Measurements from ENCODE around the gene STRN3.
"Not testable (repeated sequence)": the region's sequence is repeated elsewhere in the genome, so short reads cannot be mapped to it uniquely, and the experiment has no call there.

STRN3 gene

GRCh38 chr14:31026077-31026449, at the start of gene STRN3:
TSS of gene STRN3 (minus strand) at chr14:31026379. CDS start at chr14:31026185, 194 bp downstream.
- no peak for DNase-seq (ENCODE audit: low spot score)

DNA sequence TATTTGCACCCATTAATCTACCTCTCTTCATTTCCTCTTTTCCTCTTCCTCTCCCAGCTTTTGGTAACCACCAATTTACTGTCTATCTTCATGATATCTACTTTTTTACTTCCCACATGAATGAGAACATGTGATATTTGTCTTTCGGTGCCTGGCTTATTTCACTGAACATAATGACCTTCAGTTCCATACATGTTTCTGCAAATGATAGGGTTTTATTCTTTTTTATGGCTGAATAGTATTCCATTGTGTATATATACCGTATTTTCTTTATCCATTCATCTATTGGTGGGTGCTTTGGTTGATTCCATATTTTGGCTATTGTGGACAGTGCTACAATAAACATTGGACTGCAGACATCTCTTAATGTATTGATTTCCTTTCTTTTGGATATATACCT, 49.0 kb upstream of the STRN3 start:
- DNase-seq (ENCODE audit: low spot score): no peak

DNA sequence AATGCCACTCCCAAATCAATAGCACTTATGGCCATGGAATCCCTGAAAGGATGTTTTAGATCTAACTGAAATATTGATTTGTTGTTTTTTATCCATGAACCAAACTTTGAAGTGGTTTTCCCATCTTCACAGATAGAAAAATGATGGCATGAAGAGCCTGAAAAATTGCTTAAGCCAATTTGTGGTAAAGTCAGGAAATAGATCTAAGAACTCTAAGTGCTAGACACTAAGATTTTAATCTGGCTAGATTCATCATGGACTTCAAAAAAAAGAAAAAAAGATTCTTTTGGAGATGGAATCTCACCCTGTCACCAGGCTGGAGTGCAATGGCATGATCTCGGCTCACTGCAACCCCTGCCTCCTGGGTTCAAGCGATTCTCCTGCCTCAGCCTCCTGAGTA, 45.0 kb upstream of the STRN3 start:
- no peak for DNase-seq (ENCODE audit: low spot score)

DNA sequence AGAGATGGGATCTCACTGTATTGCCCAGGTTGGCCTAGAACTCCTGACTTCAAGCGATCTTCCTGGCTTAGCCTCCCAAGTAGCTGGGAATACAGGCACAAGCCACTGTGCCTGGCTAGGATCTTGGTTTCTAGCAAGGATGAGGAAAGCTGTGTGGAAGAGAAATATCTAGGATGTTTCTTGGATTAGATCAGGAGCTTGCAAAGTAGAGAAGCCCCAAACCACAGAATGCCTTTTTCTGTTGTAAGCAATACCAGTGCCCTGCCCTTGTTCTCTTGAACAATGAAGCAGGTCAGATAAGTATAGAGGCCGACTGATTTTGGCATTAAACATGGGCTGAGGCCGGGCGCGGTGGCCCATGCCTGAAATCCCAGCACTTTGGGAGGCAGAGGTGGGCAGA, 44.3 kb upstream of the STRN3 start:
- DNase-seq (ENCODE audit: low spot score): peak; percentile 85

GRCh38 chr14:31069343-31069742, 43.2 kb upstream of the STRN3 start:
- DNase-seq (ENCODE audit: low spot score): no peak

GRCh38 chr14:31068235-31068634, 42.1 kb upstream of the STRN3 start:
- no peak for DNase-seq (ENCODE audit: low spot score)

DNA sequence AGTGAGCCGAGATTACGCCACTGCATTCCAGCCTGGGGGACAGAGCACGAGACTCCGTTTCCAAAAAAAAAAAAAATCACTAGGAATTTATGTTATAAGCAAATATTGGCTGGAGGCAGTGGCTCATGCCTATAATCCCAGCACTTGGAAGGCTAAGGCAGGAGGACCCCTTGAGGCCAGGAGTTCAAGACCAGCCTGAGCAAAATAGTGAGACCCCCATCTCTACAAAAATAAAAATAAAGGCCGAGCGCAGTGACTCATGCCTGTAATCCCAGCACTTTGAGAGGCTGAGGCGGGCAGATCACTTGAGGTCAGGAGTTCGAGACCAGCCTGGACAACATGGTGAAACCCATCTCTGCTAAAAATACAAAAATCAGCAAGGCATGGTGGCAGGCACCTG, 36.7 kb upstream of the STRN3 start:
- DNase-seq (ENCODE audit: low spot score): not testable (repeated sequence)

DNA sequence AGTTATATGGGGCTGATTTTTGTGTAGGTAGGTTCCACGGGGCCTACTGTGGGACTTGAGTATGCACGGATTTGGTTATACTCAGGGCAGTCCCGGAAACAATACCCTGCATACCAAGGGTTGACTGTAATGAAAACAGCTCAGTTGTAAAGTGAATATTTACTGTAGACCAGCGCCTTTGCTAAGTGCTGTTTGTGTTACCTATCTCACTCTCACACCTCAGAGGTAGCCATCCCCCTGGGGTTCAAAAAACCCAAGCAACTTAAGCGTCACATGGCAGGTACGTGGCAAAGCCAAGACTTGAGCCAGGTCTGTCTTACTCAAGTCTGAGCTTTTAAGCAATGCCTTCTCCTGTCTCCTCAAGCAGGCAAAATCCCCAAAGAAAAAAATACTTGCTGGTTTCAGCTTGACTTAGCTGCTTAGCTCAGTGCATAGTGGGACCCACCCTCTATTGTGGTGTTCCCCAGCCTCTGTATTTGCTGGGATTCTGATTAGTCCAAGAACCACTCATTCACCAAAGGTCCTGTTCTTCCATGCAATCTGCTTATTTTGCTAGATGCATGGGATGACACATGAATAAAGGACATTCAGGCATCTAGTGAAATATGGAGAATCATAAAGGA, 34.2 kb upstream of the STRN3 start:
- DNase-seq (ENCODE audit: low spot score): no peak

DNA sequence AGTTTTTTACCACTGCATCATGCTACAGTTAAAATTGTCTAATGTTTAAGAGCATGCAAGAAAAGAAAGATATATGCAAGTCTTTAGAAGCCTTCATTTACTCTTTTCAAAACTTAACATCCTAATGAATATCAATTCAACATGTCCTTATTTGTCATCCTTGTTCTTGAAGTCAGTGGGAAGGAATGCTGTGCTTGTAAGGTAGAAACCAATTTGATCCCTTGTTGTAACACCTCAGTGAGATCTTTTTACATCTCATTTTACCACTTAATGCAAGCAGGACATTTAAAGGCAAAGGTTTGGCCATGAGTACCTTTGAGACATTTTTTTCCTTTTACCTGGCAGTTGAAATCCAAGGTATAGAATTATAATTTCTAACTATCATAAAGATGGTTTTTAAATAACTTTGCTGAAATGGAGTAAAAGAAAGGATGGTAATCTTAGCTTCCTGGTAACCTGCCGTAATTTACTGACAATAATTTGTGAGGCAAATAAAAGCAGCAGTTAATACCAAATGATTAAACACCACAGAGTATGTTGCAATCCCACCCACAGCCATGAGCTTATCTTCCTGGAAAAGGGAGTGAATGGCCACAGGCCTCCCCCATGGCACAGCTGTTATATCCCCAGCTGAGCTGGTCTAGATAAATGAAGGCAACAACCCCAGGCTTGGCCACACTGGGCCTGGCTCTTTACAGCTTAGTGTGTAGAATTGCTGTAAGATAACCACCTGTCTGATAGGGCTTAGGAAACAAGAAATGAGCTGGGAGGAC, 33.2 kb upstream of the STRN3 start:
- peak; percentile 67 for DNase-seq (ENCODE audit: low spot score)

DNA sequence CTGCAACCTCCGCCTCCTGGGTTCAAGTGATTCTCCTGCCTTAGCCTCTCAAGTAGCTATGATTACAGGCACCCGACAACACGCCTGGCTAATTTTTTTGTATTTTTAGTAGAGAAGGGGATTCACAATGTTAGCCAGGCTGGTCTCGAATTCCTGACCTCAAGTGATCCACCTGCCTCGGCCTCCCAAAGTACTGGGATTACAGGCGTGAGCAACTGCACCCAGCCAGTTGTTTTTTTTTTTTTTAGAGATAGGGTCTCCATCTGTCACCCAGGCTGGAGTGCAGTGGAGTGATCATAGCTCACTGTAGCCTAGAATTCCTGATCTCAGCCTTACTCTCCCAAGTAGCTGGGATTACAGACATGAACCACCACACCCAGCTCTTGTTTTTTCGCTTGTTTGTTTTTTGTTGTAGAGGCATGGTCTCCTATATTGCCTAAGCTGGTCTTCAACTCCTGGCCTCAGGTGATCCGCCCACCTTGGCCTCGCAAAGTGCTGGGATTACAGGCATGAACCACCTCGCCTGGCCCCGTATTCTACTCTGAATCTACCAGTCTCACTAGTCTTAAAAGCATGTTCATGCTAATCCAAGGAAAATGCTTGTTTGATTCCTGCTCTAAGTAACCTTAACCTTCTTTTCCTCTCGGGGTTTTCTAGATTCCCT, 31.7 kb upstream of the STRN3 start:
- no peak for DNase-seq (ENCODE audit: low spot score)

DNA sequence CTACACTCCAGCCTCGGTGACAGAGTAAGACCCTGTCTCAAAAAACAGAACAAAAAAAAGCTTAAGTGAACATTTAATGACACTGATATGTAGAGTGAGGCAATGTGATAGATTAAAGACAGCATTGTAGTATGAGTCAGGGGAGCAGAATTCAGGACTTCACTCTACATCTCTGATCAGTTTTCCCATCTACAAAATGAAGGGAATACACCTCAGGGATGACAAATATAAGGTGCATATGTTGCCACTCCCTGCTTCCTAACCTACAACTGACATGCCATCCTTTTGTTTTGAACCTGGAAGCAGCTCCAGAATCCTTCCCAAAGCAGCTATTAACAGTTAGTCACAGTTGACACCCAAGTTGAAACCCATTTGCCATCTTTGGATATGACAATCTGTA, 30.9 kb upstream of the STRN3 start:
- DNase-seq (ENCODE audit: low spot score): no peak

- not testable (repeated sequence) for DNase-seq (ENCODE audit: low spot score)
Observed at GRCh38 chr14:31052905-31053586, 26.9 kb upstream of the STRN3 start.

- no peak for DNase-seq (ENCODE audit: low spot score)
Observed at GRCh38 chr14:31051511-31051910, 25.3 kb upstream of the STRN3 start.

GRCh38 chr14:31051023-31051422, 24.8 kb upstream of the STRN3 start:
- DNase-seq (ENCODE audit: low spot score): no peak

DNA sequence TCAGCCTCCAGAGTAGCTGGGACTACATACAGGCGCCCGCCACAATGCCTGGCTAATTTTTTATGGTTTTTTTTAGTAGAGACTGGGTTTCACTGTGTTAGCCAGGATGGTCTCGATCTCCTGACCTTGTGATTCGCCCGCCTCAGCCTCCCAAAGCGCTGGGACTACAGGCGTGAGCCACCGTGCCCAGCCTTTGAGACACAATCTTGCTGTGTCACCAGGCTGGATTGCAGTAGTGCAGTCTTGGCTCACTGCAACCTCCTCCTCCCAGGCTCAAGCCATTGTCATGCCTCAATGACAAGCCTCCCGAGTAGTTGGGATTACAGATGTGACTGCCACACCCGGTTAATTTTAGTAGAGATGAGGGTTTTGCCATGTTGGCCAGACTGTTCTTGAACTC, 21.3 kb upstream of the STRN3 start:
- no peak for DNase-seq (ENCODE audit: low spot score)

- DNase-seq (ENCODE audit: low spot score): no peak
Observed at GRCh38 chr14:31045501-31046080, 19.4 kb upstream of the STRN3 start.

GRCh38 chr14:31043379-31043778, 17.2 kb upstream of the STRN3 start:
- DNase-seq (ENCODE audit: low spot score): no peak

DNA sequence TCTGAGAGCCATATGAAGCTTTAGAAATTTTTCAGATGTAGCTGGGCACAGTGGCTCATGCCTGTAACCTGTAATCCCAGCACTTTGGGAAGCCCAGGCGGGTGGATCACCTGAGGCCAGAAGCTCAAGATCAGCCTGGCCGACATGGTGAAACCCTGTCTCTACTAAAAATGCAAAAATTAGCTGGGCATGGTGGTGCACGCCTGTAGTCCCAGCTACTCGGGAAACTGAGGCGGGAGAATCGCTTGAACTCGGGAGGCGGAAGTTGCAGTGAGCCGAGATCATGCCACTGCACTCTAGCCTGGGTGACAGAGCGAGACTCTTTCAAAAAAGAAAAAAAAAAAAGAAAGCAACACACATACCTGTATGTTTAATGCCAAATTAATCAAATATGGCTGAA, 16.7 kb upstream of the STRN3 start:
- not testable (repeated sequence) for DNase-seq (ENCODE audit: low spot score)

GRCh38 chr14:31042300-31042699, 16.1 kb upstream of the STRN3 start:
- no peak for DNase-seq (ENCODE audit: low spot score)

DNA sequence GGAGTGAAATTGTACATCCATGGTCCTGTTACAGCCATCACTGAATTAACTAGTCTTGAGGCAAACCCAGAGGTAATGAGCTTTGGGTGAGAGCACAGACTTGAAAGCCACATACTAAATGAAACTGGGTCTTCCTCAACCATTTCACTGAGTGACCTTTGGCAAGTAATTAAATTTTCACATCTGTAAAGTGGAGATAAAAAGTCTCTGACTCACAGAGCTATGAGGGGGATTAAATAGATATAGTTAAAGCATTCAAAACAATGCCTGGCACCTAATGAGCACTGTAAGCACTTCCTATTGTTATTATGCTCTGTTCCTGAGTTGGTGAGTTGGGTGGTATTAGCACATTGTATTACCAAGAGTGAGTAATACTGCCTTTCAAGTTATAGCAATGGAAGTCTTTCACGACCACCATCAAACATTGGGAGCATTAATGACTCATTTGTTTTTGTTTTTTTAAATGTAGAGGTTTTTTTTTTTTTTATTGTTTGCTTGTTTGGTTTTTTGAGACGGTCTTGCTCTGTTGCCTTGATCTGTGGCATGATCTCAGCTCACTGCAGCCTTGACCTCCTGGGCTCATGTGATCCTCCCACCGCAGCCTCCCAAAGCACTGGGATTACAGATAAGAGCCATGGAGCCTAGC, 12.5 kb upstream of the STRN3 start:
- no peak for DNase-seq (ENCODE audit: low spot score)

DNA sequence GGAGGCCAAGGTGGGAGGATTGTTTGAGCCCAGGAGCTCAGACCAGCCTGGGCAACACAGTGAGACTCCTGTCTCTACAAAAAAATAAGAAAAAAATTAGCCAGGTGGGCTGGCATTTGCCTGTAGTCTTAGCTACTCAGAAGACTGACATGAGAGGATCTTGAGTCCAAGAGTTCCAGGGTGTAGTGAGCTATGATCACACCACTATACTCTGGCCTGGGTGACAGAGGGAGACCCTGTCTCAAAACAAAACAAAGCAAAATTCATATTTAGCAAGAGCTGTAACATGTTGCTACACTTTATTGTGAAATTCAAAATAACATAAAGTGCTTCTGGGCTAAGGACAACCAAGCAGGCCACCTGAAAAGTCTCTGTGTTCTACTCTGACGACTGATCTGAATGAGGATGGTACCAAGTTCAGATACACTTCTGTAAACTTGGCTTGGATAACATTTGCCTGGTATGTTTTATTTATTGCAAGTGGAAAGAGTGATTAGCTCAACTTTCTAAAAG, 11.6 kb upstream of the STRN3 start:
- DNase-seq (ENCODE audit: low spot score): no peak

- no peak for DNase-seq (ENCODE audit: low spot score)
Observed at GRCh38 chr14:31036552-31036951, 10.4 kb upstream of the STRN3 start.

All from GM03348 (cell line).